Measurements from ENCODE around the gene LOXHD1.

LOXHD1 gene

GRCh38 chr18:46607926-46608325 lies 49.1 kb downstream of the LOXHD1 start:
- no peak overlapping the region for H3K4me3 ChIP-seq (ENCODE audit: control insufficient read depth, low read depth, low read length)
- DNase-seq (ENCODE audit: low read depth): no peak
- no peak for TF ChIP-seq CTCF (conservative IDR thresholded peaks at IDR 0.05; ENCODE audit: control insufficient read depth, insufficient read depth, low read depth, low read length)

GRCh38 chr18:46601141-46601805 lies 55.7 kb downstream of the LOXHD1 start:
- DNase-seq (ENCODE audit: low read depth): no peak
- no peak overlapping the region for H3K4me3 ChIP-seq (ENCODE audit: control insufficient read depth, low read depth, low read length)
- no peak for TF ChIP-seq CTCF (conservative IDR thresholded peaks at IDR 0.05; ENCODE audit: control insufficient read depth, insufficient read depth, low read depth, low read length)

GRCh38 chr18:46596119-46596518 lies 60.9 kb downstream of the LOXHD1 start:
- H3K4me3 ChIP-seq (ENCODE audit: control insufficient read depth, low read depth, low read length): no peak overlapping the region
- no peak for TF ChIP-seq CTCF (conservative IDR thresholded peaks at IDR 0.05; ENCODE audit: control insufficient read depth, insufficient read depth, low read depth, low read length)
- no peak for DNase-seq (ENCODE audit: low read depth)

DNA sequence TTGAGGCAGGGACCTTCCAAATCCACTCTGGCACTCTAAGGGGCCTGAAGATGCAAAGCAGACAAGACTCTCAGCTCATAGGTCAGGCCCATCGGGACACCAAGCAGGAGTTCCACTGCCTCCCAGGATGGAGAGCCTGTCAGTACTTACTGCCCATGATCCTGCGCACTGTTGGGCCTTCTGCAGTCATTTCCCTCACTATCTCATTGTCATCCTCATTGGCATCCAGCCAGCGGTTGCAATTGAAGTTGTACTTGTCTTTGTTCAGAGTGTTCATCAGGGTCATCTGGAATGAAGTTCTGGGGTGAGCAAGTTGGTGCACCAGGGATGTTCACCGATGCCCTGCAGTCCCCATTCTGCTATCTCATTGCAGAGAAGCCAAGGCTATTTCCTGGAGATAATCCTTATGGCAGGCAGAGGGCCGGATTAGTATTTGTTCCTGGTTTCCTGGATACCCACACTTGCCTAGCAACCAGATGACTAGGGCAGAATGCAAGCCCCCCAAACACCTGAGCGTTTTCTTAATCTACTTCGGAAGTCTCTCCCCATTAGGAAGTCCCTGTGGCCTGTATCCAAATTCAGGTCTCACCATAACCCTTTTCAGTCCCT lies 65.1 kb downstream of the LOXHD1 start:
- DNase-seq (ENCODE audit: low read depth): no peak
- H3K4me3 ChIP-seq (ENCODE audit: control insufficient read depth, low read depth, low read length): no peak overlapping the region
- no peak for TF ChIP-seq CTCF (conservative IDR thresholded peaks at IDR 0.05; ENCODE audit: control insufficient read depth, insufficient read depth, low read depth, low read length)

GRCh38 chr18:46590103-46590502 lies 66.9 kb downstream of the LOXHD1 start:
- no peak for TF ChIP-seq CTCF (conservative IDR thresholded peaks at IDR 0.05; ENCODE audit: control insufficient read depth, insufficient read depth, low read depth, low read length)
- no peak for DNase-seq (ENCODE audit: low read depth)

DNA sequence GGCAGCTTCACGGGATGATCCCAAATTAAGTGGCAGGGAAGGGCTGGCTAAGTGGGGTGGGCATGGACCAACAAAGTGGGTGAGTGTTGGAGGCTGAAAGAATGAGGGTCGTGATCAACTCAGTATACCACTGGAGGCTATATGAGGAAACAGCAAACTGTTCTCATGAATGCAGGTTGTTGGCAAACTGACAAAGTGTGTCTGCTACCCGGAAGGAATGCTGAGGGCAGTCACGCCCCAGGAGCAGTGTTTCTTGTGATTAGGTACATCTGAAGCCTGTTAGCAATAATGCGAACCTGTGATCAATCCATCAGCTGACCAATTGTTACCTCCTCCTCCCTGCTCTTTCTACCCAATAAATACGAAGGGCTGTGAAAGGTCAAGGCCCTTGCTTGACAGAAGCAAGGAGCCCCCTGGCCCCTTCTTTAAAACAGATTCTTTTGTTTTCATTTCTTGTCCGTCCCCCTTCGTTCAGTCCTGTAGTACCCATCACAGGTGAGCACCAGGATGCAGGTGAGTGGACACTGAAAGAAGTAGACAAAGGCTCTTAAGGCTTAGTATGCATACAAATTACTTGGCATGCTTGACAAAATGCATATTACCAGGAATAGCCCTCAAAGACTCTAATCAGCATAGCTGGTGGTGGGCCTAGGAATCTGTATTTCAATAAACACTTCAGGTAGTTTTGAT lies 67.9 kb downstream of the LOXHD1 start:
- DNase-seq (ENCODE audit: low read depth): no peak
- no peak for TF ChIP-seq CTCF (conservative IDR thresholded peaks at IDR 0.05; ENCODE audit: control insufficient read depth, insufficient read depth, low read depth, low read length)

More at GRCh38 chr18:46590103-46590502, 66.9 kb downstream of the LOXHD1 start:
- no peak overlapping the region for H3K4me3 ChIP-seq (ENCODE audit: control insufficient read depth, low read depth, low read length)

More for the DNA sequence above, 67.9 kb downstream of the LOXHD1 start:
- no peak overlapping the region for H3K4me3 ChIP-seq (ENCODE audit: control insufficient read depth, low read depth, low read length)
